GM23248 (cell line): ENCODE measurements around the gene YEATS2. TPM values are rescaled to one million over a fixed set of nuclear protein-coding genes. Genes with fewer than 3 reads are reported as not detected.

Source experiments
- DNase-seq: peaks from one replicate; pipeline ENCODE4 v3.0.0-alpha.2; 2015
- H2AFZ ChIP-seq: fragments of 200-600 bp; sonication (generic); 2 replicates; pipeline ENCODE4 v1.6.1; 2016; ENCODE audit warnings: antibody characterized with exemption
- H3F3A ChIP-seq: fragments of 200-600 bp; sonication (generic); 2 replicates; pipeline ENCODE4 v1.6.1; 2016; ENCODE audit warnings: mild to moderate bottlenecking, antibody characterized with exemption, mixed run types; ENCODE audit not compliant: insufficient read depth
- H3K27ac ChIP-seq: fragments of 200-600 bp; sonication (generic); 2 replicates; pipeline ENCODE4 v1.5.1; 2016; ENCODE audit warnings: mild to moderate bottlenecking
- H3K27me3 ChIP-seq: fragments of 200-600 bp; sonication (generic); replicated peaks from 2 replicates; pipeline ENCODE4 v1.6.1; 2016; ENCODE audit warnings: mild to moderate bottlenecking; ENCODE audit not compliant: insufficient read depth
- H3K36me3 ChIP-seq: fragments of 200-600 bp; sonication (generic); 2 replicates; pipeline ENCODE4 v1.6.1; 2016; ENCODE audit warnings: low read depth, mild to moderate bottlenecking
- H3K4me1 ChIP-seq: fragments of 200-600 bp; sonication (generic); 2 replicates; pipeline ENCODE4 v1.6.1; 2016; ENCODE audit warnings: mild to moderate bottlenecking; ENCODE audit not compliant: insufficient read depth
- H3K4me2 ChIP-seq: fragments of 200-600 bp; sonication (generic); one replicate; pipeline ENCODE4 v1.6.1; 2016; ENCODE audit warnings: mild to moderate bottlenecking; ENCODE audit not compliant: unreplicated experiment
- H3K4me3 ChIP-seq: fragments of 200-600 bp; sonication (generic); 2 replicates; pipeline ENCODE4 v1.5.1; 2016; ENCODE audit warnings: mild to moderate bottlenecking
- H3K79me2 ChIP-seq: fragments of 200-600 bp; sonication (generic); 2 replicates; pipeline ENCODE4 v1.6.1; 2016; ENCODE audit warnings: mild to moderate bottlenecking; ENCODE audit not compliant: insufficient read depth
- H3K9ac ChIP-seq: fragments of 200-600 bp; sonication (generic); 2 replicates; pipeline ENCODE4 v1.6.1; 2016; ENCODE audit warnings: mild to moderate bottlenecking
- H3K9me2 ChIP-seq: fragments of 200-600 bp; sonication (generic); 2 replicates; pipeline ENCODE4 v1.6.1; 2016; ENCODE audit warnings: mixed run types, mild to moderate bottlenecking, moderate library complexity; ENCODE audit not compliant: insufficient read depth
- H3K9me3 ChIP-seq: fragments of 200-600 bp; sonication (generic); one replicate; pipeline ENCODE4 v1.6.1; 2017; ENCODE audit warnings: low read depth
- H4K20me1 ChIP-seq: fragments of 200-600 bp; sonication (generic); 2 replicates; pipeline ENCODE4 v1.6.0; 2016; ENCODE audit not compliant: insufficient read depth
- EZH2 ChIP-seq: fragments of 200-600 bp; sonication (generic); IDR thresholded peaks from 2 replicates; pipeline ENCODE4 v1.6.1; 2018; ENCODE audit warnings: antibody characterized with exemption, mild to moderate bottlenecking; ENCODE audit not compliant: insufficient read depth, poor library complexity, severe bottlenecking
- EZH2phosphoT487 ChIP-seq: fragments of 200-600 bp; sonication (generic); IDR thresholded peaks from 2 replicates; pipeline ENCODE4 v1.6.1; 2018; ENCODE audit warnings: antibody characterized with exemption, moderate library complexity, mild to moderate bottlenecking, low read depth; ENCODE audit not compliant: insufficient read depth
- WGBS, 2 experiments: methylation state at CpG; one replicate each; pipeline ENCODE4 v1.1.6; 2015 to 2017; ENCODE audit warnings: low lambda C conversion rate in 2 of 2, low coverage in 1 of 2; ENCODE audit errors: missing lambda C conversion rate in 2 of 2; 5-methylcytosine and 5-hydroxymethylcytosine counted together
- in situ Hi-C: fragments of 300-500 bp; cut with MboI; formaldehyde crosslinking; loops from 2 replicates; pipeline ENCODE4 v1.15.0; 2020
- polyA plus RNA-seq: library from polyadenylated mRNA; unstranded; fragments of >200 nt; fragmentation: Nextera tagmentation; extraction: Ambion mirVana; gene quantifications from 2 replicates; pipeline ENCODE4 v1.2.1, GENCODE V29; 2016
- total RNA-seq: library from RNA; depleted of rRNA; stranded (reverse); fragments of >200 nt; shearing (Covaris generic); gene quantifications from 2 replicates; pipeline ENCODE4 v1.2.3, GENCODE V29; 2014

The YEATS2 gene
- total and polyA plus RNA-seq, 2 experiments from 2014 or later, result 14.0 to 34.7 TPM

GRCh38 chr3:183690402-183690995 is 7.1 kb upstream of the YEATS2 start:
- no peak overlapping the region for H2AFZ ChIP-seq
- H3K4me3 ChIP-seq, result no peak overlapping the region
- 85 to 86% methylated on average over 11 of the region's 11 CpGs for WGBS, 2 experiments
- DNase-seq, result no peak
- H3K9ac ChIP-seq, result no peak overlapping the region
- H3K36me3 ChIP-seq, result no peaks in the 10 kb centered on the region
- H3K9me3 ChIP-seq, result no peaks in the 10 kb centered on the region
- no peaks in the 10 kb centered on the region for H3K79me2 ChIP-seq
- TF ChIP-seq EZH2phosphoT487 (no peak), EZH2 (no peak)
- no peaks in the 10 kb centered on the region for H3K9me2 ChIP-seq
- H3K27me3 ChIP-seq, result no peaks in the 10 kb centered on the region
- H3K4me1 ChIP-seq, result no peaks in the 10 kb centered on the region
- H3K4me2 ChIP-seq, result no peak overlapping the region
- H3K27ac ChIP-seq, result no peak overlapping the region
- H3F3A ChIP-seq, result no peaks in the 10 kb centered on the region
- H4K20me1 ChIP-seq, result no peaks in the 10 kb centered on the region
- in situ Hi-C loops, result no loop called here

DNA sequence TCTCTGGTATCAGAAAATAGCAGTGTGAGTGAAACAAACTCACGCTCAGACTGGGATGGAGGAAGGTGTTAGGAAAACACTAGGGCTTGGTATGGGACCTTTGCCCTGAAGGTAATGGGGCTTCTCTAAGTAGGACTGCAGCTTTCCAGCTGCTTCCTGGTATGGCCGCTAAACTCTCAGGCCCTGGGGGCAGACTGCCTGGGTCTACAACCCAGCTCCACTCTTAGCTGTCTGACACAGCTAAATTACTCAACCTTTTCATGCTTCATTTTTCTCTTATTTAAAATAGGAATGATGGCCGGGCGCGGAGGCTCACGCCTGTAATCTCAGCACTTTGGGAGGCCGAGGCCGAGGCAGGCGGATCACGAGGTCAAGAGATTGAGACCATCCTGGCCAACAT is 5.2 kb upstream of the YEATS2 start:
- 92 to 93% methylated on average over 10 of the region's 10 CpGs for WGBS, 2 experiments
- H3F3A ChIP-seq, result no peaks in the 10 kb centered on the region
- H3K4me2 ChIP-seq, result no peak overlapping the region
- no peaks in the 10 kb centered on the region for H3K79me2 ChIP-seq
- H3K4me3 ChIP-seq, result no peak overlapping the region
- H3K27ac ChIP-seq, result no peak overlapping the region
- no peaks in the 10 kb centered on the region for H4K20me1 ChIP-seq
- H2AFZ ChIP-seq, result no peak overlapping the region
- no peaks in the 10 kb centered on the region for H3K36me3 ChIP-seq
- DNase-seq, result no peak
- H3K9me3 ChIP-seq, result no peaks in the 10 kb centered on the region
- TF ChIP-seq EZH2phosphoT487, result no peak
- TF ChIP-seq EZH2, result no peak
- in situ Hi-C loops, result no loop called here
- H3K9ac ChIP-seq, result no peak overlapping the region
- no peaks in the 10 kb centered on the region for H3K4me1 ChIP-seq
- H3K9me2 ChIP-seq, result no peaks in the 10 kb centered on the region
- no peaks in the 10 kb centered on the region for H3K27me3 ChIP-seq

DNA sequence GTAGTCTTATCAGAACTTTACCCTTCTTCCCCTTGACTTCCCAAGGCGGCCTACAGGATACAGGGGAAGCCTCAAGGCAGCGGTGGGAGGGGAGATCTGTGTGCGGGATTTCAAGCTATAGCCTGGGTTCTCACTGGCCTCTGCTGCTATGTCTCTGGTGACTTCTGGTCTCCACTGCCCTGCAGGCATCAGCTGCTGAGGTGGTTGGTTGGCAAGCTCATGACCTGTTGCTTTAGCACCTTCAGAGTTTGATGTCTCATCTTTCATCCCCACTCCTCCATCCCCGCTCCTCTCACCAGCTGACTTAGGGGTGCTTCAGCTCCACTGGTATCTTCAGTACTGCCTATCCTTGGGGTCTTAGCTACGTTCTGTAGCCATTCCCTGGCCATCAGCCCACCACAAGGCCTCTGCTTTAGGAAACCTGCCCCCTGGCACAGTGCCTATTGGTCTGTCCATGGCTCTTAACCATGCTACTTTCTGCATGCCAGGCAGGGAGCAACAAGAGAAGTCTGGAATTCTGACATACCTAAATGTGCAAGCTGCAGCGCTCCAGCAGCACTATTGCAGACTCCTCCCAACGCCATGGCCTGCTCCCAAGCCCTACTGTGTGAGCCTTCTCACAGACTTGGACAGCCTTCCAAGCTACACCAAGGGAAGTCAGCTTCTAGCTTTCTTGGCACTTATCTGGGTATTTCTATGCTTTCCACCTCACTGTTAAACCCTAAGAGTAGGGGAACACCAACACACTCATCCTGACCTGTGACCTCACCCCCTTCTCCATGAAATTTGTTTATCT is 1.8 kb upstream of the YEATS2 start:
- Histone ChIP-seq H3K79me2 (peaks cover 30% of the 10 kb centered on the region), H3K9me2 (no peaks in the 10 kb centered on the region), H3K27me3 (no peaks in the 10 kb centered on the region), H3K27ac (no peak overlapping the region), H3K4me1 (no peaks in the 10 kb centered on the region), H2AFZ (no peak overlapping the region), H3F3A (0 out of 2 replicates have a peak, but pooled peaks cover 6% of the 10 kb centered on the region), H3K4me2 (no peak overlapping the region), H3K9ac (no peak overlapping the region), H3K4me3 (no peak overlapping the region), H3K36me3 (no peaks in the 10 kb centered on the region), H3K9me3 (no peaks in the 10 kb centered on the region), H4K20me1 (no peaks in the 10 kb centered on the region; the same call in 1 of the 2 replicates)
- TF ChIP-seq EZH2phosphoT487, result no peak
- no peak for TF ChIP-seq EZH2
- 84 to 89% methylated on average over 7 of the region's 7 CpGs for WGBS, 2 experiments
- no peak for DNase-seq
- in situ Hi-C loops, result no loop called here

- H3F3A ChIP-seq, result 0 out of 2 replicates have a peak, but pooled peaks cover 6% of the 10 kb centered on the region
- no peaks in the 10 kb centered on the region for H3K4me1 ChIP-seq
- no peaks in the 10 kb centered on the region for H3K9me2 ChIP-seq
- no peaks in the 10 kb centered on the region for H3K36me3 ChIP-seq
- WGBS, 2 experiments, result 41 to 44% methylated on average over 4 of the region's 4 CpGs
- 0 out of 2 replicates have a peak overlapping the region, but pooled peaks have one; percentile 18 for H3K27ac ChIP-seq
- H2AFZ ChIP-seq, result peak overlapping the region; percentile 93
- H4K20me1 ChIP-seq, result no peaks in the 10 kb centered on the region; the same call in 1 of the 2 replicates
- H3K27me3 ChIP-seq, result no peaks in the 10 kb centered on the region
- peak overlapping the region; percentile 60 for H3K4me2 ChIP-seq
- H3K4me3 ChIP-seq, result peak overlapping the region; percentile 94
- TF ChIP-seq EZH2phosphoT487, result no peak
- no peak for TF ChIP-seq EZH2
- DNase-seq, result no peak
- peak overlapping the region; percentile 93 for H3K9ac ChIP-seq
- no peaks in the 10 kb centered on the region for H3K9me3 ChIP-seq
- peaks cover 44% of the 10 kb centered on the region for H3K79me2 ChIP-seq
- in situ Hi-C loops, result no loop called here
Measured at GRCh38 chr3:183697123-183697609, 431 bp upstream of the YEATS2 start.
